Occipital lobe (tissue), 2 donors: ENCODE results near the gene KDM2B. TPM values are rescaled to one million over a fixed set of nuclear protein-coding genes. Genes with fewer than 3 reads are reported as not detected.
A peak's percentile ranks its signal among the peaks of the same experiment; 100 is the strongest.
"Not testable (repeated sequence)": the region's sequence is repeated elsewhere in the genome, so short reads cannot be mapped to it uniquely, and the experiment has no call there.

Source experiments
- DNase-seq: peaks from one replicate; lab custom pipeline; 2025; lab: John Stamatoyannopoulos, UW
- total RNA-seq: library from RNA; depleted of rRNA; stranded (reverse); fragments of >200 nt; gene quantifications from one replicate; pipeline ENCODE4 v1.2.3, GENCODE V29; 2014

KDM2B gene
- total RNA-seq, 1 donor from 2014 or later = 113 TPM

DNA sequence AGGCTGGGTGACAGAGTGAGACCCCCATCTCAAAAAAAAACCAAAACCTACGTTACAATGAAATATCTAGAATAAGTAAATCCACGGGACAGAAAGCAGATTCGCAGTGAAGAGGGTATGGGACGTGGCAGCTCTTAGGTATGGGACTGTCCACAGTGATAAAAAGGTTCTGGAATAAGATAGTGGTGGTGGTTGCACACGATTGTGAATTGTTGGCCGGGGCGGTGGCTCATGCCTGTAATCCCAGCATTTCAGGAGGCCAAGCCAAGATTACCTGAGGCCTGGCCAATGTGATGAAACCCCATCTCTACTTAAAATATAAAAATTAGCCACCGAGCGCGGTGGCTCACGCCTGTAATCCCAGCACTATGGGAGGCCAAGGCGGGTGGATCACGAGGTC lies 76.3 kb downstream of the KDM2B start:
- no peak for DNase-seq

GRCh38 chr12:121503395-121503794 lies 77.4 kb downstream of the KDM2B start:
- no peak for DNase-seq

GRCh38 chr12:121501946-121502345 lies 78.9 kb downstream of the KDM2B start:
- no peak for DNase-seq

GRCh38 chr12:121499929-121500793 lies 80.7 kb downstream of the KDM2B start:
- DNase-seq = peak; percentile 51

- no peak for DNase-seq
Measured at GRCh38 chr12:121495746-121496145, 85.1 kb downstream of the KDM2B start.

DNA sequence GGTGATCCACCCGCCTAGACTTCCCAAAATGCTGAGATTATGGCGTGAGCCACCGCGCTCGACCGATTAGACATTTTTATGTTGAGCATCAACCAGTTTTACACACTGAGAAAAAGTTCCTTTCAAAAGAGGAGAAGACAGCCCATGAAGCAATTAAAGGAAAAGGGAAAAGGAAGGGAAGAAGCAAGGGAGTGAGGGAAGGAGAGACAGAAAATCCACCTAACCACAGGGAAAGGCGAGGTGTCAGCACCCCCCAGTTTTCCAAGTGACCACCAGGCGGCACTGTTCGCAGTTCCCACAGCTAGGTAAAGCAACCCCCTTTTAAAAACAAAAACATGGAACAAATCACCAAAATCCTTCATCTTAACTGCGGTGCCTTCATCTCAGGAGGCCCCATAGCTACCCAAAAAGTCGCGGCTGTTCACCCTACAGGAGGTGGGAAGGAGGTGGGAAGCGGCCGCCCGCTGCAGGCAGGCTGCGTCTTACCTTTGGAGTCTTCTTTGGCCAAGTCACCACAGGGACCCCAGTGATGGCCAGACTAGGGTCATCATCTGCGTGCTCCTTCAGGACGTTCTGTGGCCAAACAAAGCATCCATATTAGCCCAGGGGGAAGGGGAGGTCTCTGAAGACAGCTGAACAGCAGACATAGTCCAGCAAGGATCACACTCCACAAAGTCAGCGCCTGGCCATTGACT lies 86.6 kb downstream of the KDM2B start:
- no peak for DNase-seq

DNA sequence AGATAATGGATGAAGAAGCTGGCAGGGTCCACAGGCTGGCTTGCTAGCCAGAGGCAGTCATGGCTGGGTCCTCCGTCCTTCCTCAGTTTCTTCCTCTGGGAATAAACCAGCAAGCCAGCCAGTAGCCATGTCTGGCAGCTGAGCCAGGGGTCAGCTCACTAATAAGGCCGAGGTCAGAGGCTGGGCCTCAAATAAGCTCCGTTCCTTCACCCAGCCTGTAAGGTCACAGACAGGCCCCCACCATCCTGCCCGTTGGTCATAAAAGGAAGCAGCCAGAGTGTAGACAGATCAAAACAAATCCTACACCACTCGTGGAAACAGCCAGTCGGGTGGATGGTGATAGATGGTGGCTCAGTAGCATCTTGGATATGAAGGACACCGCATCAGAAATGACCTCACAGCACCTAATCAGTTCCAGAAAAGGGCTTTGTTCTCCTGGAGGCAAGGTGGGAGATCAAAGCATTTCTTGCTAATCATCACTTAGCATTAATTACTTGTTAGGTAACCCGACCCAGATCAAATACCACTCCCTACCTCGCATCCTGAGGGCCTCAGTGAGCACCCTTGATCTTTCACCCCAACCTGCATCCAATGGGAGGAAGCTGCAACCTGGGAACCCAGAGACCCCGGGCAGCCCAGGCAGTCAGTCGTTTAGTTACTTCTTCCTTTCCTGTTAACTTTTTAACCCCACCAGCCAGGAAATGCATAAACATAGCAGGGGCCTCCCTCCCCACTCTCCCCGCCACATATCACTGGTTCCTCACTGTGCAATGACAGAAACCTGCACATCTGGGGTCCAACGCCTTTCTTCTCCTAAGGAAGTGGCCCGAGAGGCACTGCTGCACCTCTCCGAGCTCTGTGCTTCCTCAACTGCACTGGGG lies 90.2 kb downstream of the KDM2B start:
- no peak for DNase-seq

DNA sequence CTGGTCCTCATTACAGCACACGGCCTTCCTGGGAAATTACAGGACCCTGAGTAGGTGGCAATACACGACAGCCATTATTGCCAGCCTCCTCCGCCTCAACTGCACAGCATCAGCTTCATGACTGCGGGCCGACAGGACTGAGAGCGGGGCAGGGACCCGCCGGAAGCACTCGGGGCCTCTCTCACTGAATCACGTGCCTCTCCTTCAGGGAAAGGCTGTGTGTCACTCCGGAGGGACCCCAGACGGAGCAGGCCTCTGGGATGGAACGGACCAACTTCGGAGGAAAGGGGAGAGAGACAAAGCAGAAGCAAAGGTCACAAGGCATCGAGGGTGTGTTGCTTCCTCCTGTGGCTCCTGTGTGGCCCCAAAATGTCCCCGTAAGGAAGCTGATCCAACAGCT lies 90.9 kb downstream of the KDM2B start:
- DNase-seq = no peak

DNA sequence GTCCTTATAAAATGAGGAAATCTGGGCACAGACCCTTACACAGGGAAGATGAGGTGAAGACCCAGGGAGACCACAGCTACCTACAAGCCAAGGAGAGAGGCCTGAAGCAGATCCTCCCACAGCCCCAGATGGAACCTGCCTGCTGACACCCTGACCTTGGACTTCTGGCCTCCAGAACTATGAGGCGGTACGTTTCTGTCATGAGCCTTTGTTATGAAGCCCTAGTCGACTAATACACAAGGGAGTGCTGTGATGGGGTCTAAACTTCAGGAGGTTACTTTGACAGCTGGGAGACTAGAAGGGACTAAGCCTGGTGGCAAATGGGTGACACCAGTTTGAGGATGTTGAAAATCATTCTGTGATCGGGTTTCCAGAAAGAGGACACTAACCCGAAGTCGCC lies 95.9 kb downstream of the KDM2B start:
- DNase-seq = no peak

- DNase-seq = not testable (repeated sequence)
Measured at GRCh38 chr12:121484564-121484963, 96.3 kb downstream of the KDM2B start.

DNA sequence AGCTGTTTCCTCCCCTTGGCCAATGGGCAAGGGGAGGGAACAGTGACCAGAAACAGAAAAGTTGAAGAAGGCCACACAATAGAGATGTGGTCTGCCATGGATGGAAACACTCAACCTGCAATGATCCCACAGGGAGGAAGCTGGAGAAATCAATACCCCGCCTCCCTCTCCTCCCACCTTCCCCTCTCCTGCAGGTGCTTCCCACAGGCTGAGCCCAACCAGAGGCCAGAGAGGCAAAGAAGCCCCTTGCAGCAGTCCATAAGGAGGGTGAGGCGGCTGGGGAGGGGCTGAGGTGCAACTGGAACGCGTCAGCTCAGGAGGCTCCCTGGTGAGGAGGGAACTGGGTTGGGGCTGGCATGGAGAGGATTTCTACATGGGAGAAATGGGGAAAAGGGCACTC lies 96.9 kb downstream of the KDM2B start:
- DNase-seq = no peak

DNA sequence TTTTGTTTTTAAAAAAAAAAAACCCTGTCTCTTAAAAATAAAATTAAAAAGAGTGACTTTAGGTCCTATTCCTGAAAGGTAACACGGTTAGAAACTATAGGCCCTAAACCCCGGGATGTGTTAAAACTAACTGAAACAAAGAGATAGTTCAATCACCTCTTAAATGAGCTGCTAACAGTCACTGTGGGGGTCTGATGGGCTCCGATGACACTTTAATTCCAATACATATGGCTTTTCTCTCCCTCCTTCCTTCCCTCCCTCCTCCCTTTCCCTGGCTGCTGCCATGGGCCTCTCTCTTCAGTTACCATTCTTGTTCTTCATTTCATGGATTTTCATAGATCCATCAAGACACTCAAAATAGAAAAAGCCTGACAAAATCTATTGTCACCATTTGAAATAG lies 104.3 kb downstream of the KDM2B start:
- no peak for DNase-seq

- no peak for DNase-seq
Measured at GRCh38 chr12:121475279-121475678, 105.5 kb downstream of the KDM2B start.

- DNase-seq = no peak
Measured at GRCh38 chr12:121472150-121472905, 108.5 kb downstream of the KDM2B start.

DNA sequence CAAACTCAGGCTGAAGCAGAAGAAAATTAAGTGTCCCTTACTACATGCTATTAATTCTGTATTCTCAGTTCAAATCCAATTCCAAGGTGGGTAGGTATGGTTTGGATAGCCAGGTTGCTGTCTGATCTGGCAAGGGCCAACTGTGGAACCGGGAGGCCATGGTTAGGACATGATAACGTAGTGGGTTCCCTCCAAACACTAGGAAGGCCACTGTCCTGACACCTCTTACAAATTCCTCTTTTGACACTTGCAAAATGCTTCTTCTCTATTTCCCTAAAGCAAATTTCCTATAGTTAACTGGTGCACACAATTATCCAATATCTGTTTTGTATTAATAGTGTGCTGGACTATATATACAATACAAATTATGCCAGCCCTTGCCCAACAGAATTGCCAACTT lies 110.1 kb downstream of the KDM2B start:
- no peak for DNase-seq

DNA sequence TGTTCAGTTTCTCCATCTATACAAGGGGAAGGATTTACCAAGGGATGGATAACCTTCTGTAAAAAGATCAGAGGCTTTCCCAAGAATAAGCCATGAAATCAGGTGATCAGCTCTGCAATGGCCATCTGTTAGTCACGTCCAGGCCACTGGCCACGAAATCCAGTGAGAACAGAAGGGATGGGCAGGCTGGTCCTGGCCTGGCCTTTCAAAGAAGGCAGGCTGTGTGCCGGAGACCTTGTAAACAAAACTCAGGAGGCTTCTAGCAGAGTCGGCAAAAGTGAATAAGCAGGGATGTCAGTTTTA lies 112.4 kb downstream of the KDM2B start:
- no peak for DNase-seq

DNA sequence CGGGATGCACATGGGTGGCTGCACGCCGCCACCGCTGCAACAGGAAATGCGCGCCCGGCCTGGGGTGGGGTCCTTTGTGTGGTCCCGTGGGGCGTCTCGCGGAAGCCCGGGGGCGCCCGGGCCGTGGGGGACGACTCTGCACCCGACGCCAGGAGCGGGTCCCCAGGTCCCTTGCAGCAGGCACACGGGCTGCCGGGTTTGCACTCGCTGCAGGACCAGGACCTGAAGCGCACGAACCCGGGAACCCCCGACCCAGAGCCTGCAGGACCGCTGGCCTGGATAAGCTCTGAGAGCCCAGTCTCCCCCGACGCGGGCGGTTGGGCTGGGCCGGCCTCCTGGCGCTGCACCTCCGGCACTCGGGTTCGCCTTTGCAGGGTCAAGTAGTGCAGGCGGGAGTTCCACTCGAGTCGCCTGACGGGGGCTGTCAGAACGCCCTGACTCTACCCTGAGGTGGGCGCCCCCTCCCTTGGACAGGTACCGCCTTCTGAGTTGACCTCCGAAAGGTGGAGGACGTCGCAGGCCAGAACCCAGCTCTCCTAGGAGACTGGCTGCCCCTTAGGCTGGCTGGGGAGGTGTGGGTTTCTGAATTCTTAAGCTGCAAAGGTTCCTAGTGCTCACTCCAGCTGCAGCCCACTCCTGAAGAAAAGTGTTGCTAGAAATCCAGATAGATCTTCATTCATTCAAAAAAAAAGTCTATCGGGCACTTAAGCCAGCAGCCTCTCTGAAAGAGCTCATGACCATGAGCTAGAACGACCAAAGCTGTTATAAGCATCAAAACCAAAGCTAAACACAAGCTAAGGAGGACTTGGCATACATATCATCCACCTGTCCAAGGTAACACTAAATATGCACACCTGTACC lies 113.0 kb downstream of the KDM2B start:
- DNase-seq = no peak

DNA sequence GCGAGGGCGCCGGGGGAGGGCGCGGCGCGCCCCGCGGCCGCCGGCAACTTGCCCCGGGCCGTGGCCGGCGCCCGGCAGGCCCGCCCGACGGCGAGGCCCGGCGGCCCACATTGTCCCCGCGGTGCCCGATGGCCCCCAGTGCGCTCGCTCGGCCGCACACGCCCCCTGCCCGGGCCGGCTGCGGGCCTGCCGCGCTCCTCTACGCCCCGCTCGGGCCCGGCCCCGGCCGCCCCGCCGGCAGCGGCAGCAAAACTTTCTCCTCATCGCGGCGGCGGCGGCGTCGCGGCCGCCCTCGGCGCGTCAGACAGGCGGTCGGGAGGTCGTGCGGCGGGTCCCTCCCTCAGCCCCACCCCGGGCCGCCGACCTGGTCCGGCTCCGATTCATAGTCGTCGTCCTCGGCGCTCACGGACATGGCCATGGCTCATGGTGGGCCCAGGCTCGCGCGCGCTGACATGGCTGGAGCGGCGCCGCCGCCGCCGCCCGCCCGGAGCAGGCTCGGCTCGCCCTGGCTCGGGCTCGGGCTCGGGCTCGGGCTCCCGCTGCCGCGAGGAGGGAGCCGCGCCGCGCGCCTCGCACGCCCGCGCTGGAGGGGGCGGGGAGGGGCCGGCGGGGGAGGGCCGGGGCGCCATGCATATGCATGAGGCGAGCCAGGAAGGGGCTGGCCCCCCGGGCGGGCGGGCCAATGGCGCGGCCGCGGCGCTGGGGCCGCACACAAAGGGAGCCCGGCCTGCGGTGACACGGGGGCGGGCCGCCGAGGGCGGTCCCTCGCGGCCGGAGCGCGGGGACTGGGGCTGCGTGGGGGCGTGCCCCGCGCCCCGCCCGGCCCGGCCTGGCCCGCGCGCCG lies 113.8 kb downstream of the KDM2B start:
- DNase-seq = peak; percentile 88
